Measurements from ENCODE around the gene TTC33.

Gene TTC33

GRCh38 chr5:40690267-40690666 lies 65.5 kb downstream of the TTC33 start:
- Histone ChIP-seq H3F3A (ENCODE audit: low read depth) (no peaks in the 10 kb centered on the region), H3K4me2 (ENCODE audit: low read depth, low read length, poor library complexity, severe bottlenecking) (peak overlapping the region; percentile 89), H4K20me1 (ENCODE audit: insufficient read depth, low read length, poor library complexity, severe bottlenecking) (peaks cover 64% of the 10 kb centered on the region), H2AFZ (ENCODE audit: low read length) (no peak overlapping the region), H3K27me3 (ENCODE audit: insufficient read depth, low read length, poor library complexity, severe bottlenecking) (no peaks in the 10 kb centered on the region), H3K9me3 (ENCODE audit: insufficient read depth, low read depth, low read length) (no peaks in the 10 kb centered on the region), H3K79me2 (ENCODE audit: insufficient read depth, low read length) (peaks cover 88% of the 10 kb centered on the region), H3K4me1 (ENCODE audit: insufficient read depth, low read length, poor library complexity, severe bottlenecking) (peaks cover 47% of the 10 kb centered on the region), H3K9ac (ENCODE audit: low read depth, low read length, poor library complexity, severe bottlenecking) (no peak overlapping the region), H3K36me3 (ENCODE audit: insufficient read depth, low read length) (peaks cover 69% of the 10 kb centered on the region), H3K4me3 (ENCODE audit: low read length, poor library complexity, severe bottlenecking) (peak overlapping the region; percentile 94), H3K9me2 (replicated peaks; ENCODE audit: low read depth, low read length) (no peaks in the 10 kb centered on the region)
- TF ChIP-seq EZH2phosphoT487 (IDR thresholded peaks at IDR 0.05; ENCODE audit: borderline replicate concordance) (no peak), CTCF (conservative IDR thresholded peaks at IDR 0.05; ENCODE audit: low read length) (no peak)

- no peak for TF ChIP-seq CTCF (conservative IDR thresholded peaks at IDR 0.05; ENCODE audit: low read length)
- TF ChIP-seq EZH2phosphoT487 (IDR thresholded peaks at IDR 0.05; ENCODE audit: borderline replicate concordance): no peak
Observed at GRCh38 chr5:40689438-40689837, 66.3 kb downstream of the TTC33 start.

GRCh38 chr5:40688996-40689395 lies 66.8 kb downstream of the TTC33 start:
- Histone ChIP-seq H3F3A (ENCODE audit: low read depth) (no peaks in the 10 kb centered on the region), H3K79me2 (ENCODE audit: insufficient read depth, low read length) (peaks cover 94% of the 10 kb centered on the region), H2AFZ (ENCODE audit: low read length) (no peak overlapping the region), H3K9ac (ENCODE audit: low read depth, low read length, poor library complexity, severe bottlenecking) (peak overlapping the region; percentile 4), H3K4me1 (ENCODE audit: insufficient read depth, low read length, poor library complexity, severe bottlenecking) (peaks cover 59% of the 10 kb centered on the region), H3K4me3 (ENCODE audit: low read length, poor library complexity, severe bottlenecking) (peak overlapping the region; percentile 94), H3K36me3 (ENCODE audit: insufficient read depth, low read length) (peaks cover 61% of the 10 kb centered on the region), H3K9me3 (ENCODE audit: insufficient read depth, low read depth, low read length) (no peaks in the 10 kb centered on the region), H3K4me2 (ENCODE audit: low read depth, low read length, poor library complexity, severe bottlenecking) (peak overlapping the region; percentile 89), H4K20me1 (ENCODE audit: insufficient read depth, low read length, poor library complexity, severe bottlenecking) (peaks cover 76% of the 10 kb centered on the region), H3K9me2 (replicated peaks; ENCODE audit: low read depth, low read length) (no peaks in the 10 kb centered on the region), H3K27me3 (ENCODE audit: insufficient read depth, low read length, poor library complexity, severe bottlenecking) (no peaks in the 10 kb centered on the region)
- no peak for TF ChIP-seq EZH2phosphoT487 (IDR thresholded peaks at IDR 0.05; ENCODE audit: borderline replicate concordance)
- TF ChIP-seq CTCF (conservative IDR thresholded peaks at IDR 0.05; ENCODE audit: low read length): no peak

More at GRCh38 chr5:40689438-40689837, 66.3 kb downstream of the TTC33 start:
- peaks cover 55% of the 10 kb centered on the region for H3K4me1 ChIP-seq (ENCODE audit: insufficient read depth, low read length, poor library complexity, severe bottlenecking)
- no peaks in the 10 kb centered on the region for H3F3A ChIP-seq (ENCODE audit: low read depth)
- peak overlapping the region; percentile 89 for H3K4me2 ChIP-seq (ENCODE audit: low read depth, low read length, poor library complexity, severe bottlenecking)
- H3K79me2 ChIP-seq (ENCODE audit: insufficient read depth, low read length): peaks cover 94% of the 10 kb centered on the region
- peak overlapping the region; percentile 94 for H3K4me3 ChIP-seq (ENCODE audit: low read length, poor library complexity, severe bottlenecking)
- H3K36me3 ChIP-seq (ENCODE audit: insufficient read depth, low read length): peaks cover 65% of the 10 kb centered on the region
- no peaks in the 10 kb centered on the region for H3K27me3 ChIP-seq (ENCODE audit: insufficient read depth, low read length, poor library complexity, severe bottlenecking)
- H2AFZ ChIP-seq (ENCODE audit: low read length): no peak overlapping the region
- peaks cover 72% of the 10 kb centered on the region for H4K20me1 ChIP-seq (ENCODE audit: insufficient read depth, low read length, poor library complexity, severe bottlenecking)
- no peak overlapping the region for H3K9ac ChIP-seq (ENCODE audit: low read depth, low read length, poor library complexity, severe bottlenecking)
- H3K9me2 ChIP-seq (replicated peaks; ENCODE audit: low read depth, low read length): no peaks in the 10 kb centered on the region
- no peaks in the 10 kb centered on the region for H3K9me3 ChIP-seq (ENCODE audit: insufficient read depth, low read depth, low read length)
